Measurements from ENCODE around the gene RAB3GAP1. TPM values are rescaled to one million over a fixed set of nuclear protein-coding genes. Genes with fewer than 3 reads are reported as not detected.

The RAB3GAP1 gene
- polyA plus RNA-seq, 1 of the 3 experiments (the other 2 are of a cell fraction), result 10.9 TPM

GRCh38 chr2:135169900-135170753, 118.0 kb downstream of the RAB3GAP1 start:
- Histone ChIP-seq H3K27me3 (ENCODE audit: insufficient read depth) (no peaks in the 10 kb centered on the region), H2AFZ (ENCODE audit: low read depth) (no peak overlapping the region), H3K36me3 (replicated peaks in 1 of 2; ENCODE audit: control insufficient read depth in 1 of 2, insufficient read depth in 2 of 2, low read length in 1 of 2) (peaks cover 48 to 58% of the 10 kb centered on the region in 2 experiments), H3K4me3 (ENCODE audit: low read depth in 2 of 2, low read length in 1 of 2) (no peak overlapping the region), H3K27ac (ENCODE audit: low read depth in 2 of 2, low read length in 1 of 2) (no peak overlapping the region), H3K4me1 (ENCODE audit: control insufficient read depth in 1 of 2, insufficient read depth in 2 of 2, low read depth in 1 of 2, low read length in 1 of 2) (no peaks in the 10 kb centered on the region), H3K9ac (no peak overlapping the region), H3K4me2 (no peak overlapping the region), H3F3A (replicated peaks; ENCODE audit: insufficient read depth) (no peaks in the 10 kb centered on the region), H3K9me3 (no peaks in the 10 kb centered on the region), H3K9me2 (no peaks in the 10 kb centered on the region), H4K20me1 (ENCODE audit: insufficient read depth) (no peaks in the 10 kb centered on the region), H3K79me2 (ENCODE audit: insufficient read depth) (no peaks in the 10 kb centered on the region)
- no peak for TF ChIP-seq TEAD4 (IDR thresholded peaks at IDR 0.05; ENCODE audit: borderline replicate concordance, insufficient read depth)
- TF ChIP-seq MAX (IDR thresholded peaks at IDR 0.05; ENCODE audit: low read depth), result no peak
- TF ChIP-seq ELF1 (IDR thresholded peaks at IDR 0.05), result no peak
- no peak for TF ChIP-seq CHD2 (IDR thresholded peaks at IDR 0.05; ENCODE audit: low read length, partially characterized antibody)
- no peak for TF ChIP-seq YY1 (IDR thresholded peaks at IDR 0.05; ENCODE audit: low read depth)
- no peak for TF ChIP-seq EP300 (IDR thresholded peaks at IDR 0.05; ENCODE audit: borderline replicate concordance in 1 of 2, low read depth in 1 of 2, low read length in 1 of 2)
- no peak for TF ChIP-seq EZH2phosphoT487 (IDR thresholded peaks at IDR 0.05; ENCODE audit: borderline replicate concordance, low read depth)
- no peak for TF ChIP-seq RXRA (IDR thresholded peaks at IDR 0.05; ENCODE audit: borderline replicate concordance, low read depth)
- TF ChIP-seq FOXJ3 (CRISPR knock-in tag; IDR thresholded peaks at IDR 0.05), result no peak
- TF ChIP-seq RCOR1 (IDR thresholded peaks at IDR 0.05; ENCODE audit: low read length), result no peak
- TF ChIP-seq ZBTB33 (IDR thresholded peaks at IDR 0.05; ENCODE audit: borderline replicate concordance, low read depth), result no peak
- DNase-seq, result no peak
- POLR2A ChIA-PET, result no interaction called here
- CTCF ChIA-PET, result no interaction called here
- whole genome bisulfite sequencing (ENCODE audit: low lambda C conversion rate), result 96% methylated on average over 11 of the region's 11 CpGs

GRCh38 chr2:135174049-135174809, 122.1 kb downstream of the RAB3GAP1 start:
- ChIA-PET POLR2A (no interaction called here), CTCF (no interaction called here)
- Histone ChIP-seq H3K4me1 (ENCODE audit: control insufficient read depth in 1 of 2, insufficient read depth in 2 of 2, low read depth in 1 of 2, low read length in 1 of 2) (no peaks in the 10 kb centered on the region), H4K20me1 (ENCODE audit: insufficient read depth) (no peaks in the 10 kb centered on the region), H3K9ac (no peak overlapping the region), H3K36me3 (replicated peaks in 1 of 2; ENCODE audit: control insufficient read depth in 1 of 2, insufficient read depth in 2 of 2, low read length in 1 of 2) (peaks cover 34 to 44% of the 10 kb centered on the region in 2 experiments), H3K4me2 (no peak overlapping the region), H3F3A (replicated peaks; ENCODE audit: insufficient read depth) (no peaks in the 10 kb centered on the region), H2AFZ (ENCODE audit: low read depth) (no peak overlapping the region), H3K27me3 (ENCODE audit: insufficient read depth) (no peaks in the 10 kb centered on the region), H3K9me3 (no peaks in the 10 kb centered on the region), H3K27ac (ENCODE audit: low read depth in 2 of 2, low read length in 1 of 2) (no peak overlapping the region), H3K9me2 (no peaks in the 10 kb centered on the region), H3K4me3 (ENCODE audit: low read depth in 2 of 2, low read length in 1 of 2) (no peak overlapping the region), H3K79me2 (ENCODE audit: insufficient read depth) (no peaks in the 10 kb centered on the region)
- TF ChIP-seq JUND (IDR thresholded peaks at IDR 0.05) (no peak), TAF1 (IDR thresholded peaks at IDR 0.05; ENCODE audit: borderline replicate concordance, low read depth, low read length) (no peak), GABPA (IDR thresholded peaks at IDR 0.05; ENCODE audit: low read depth) (no peak), MXI1 (IDR thresholded peaks at IDR 0.05; ENCODE audit: low read depth, low read length) (no peak), IRF3 (IDR thresholded peaks at IDR 0.05; ENCODE audit: low read depth, low read length) (no peak), USF2 (IDR thresholded peaks at IDR 0.05; ENCODE audit: borderline replicate concordance, low read depth, low read length) (no peak), RXRA (IDR thresholded peaks at IDR 0.05; ENCODE audit: borderline replicate concordance, low read depth) (no peak), ZBTB33 (IDR thresholded peaks at IDR 0.05; ENCODE audit: borderline replicate concordance, low read depth) (no peak), TEAD4 (IDR thresholded peaks at IDR 0.05; ENCODE audit: borderline replicate concordance, insufficient read depth) (no peak), FOXM1 (IDR thresholded peaks at IDR 0.05; ENCODE audit: low read depth) (no peak)
- no peak for DNase-seq
- 83% methylated on average over 5 of the region's 9 CpGs for WGBS (ENCODE audit: low lambda C conversion rate)

Measured in SK-N-SH (cell line).